Gastrocnemius medialis (tissue), 4 donors: ENCODE data around the gene ERICH2.

Experiments
- POLR2A ChIP-seq, 2 donors: fragments of 450-650 bp; IDR thresholded peaks; one replicate each; pipeline ENCODE4 v1.6.1; 2017; ENCODE audit warnings: antibody characterized with exemption in 2 of 2, mild to moderate bottlenecking in 2 of 2, moderate library complexity in 2 of 2
- TF ChIP-seq, protein P1 (sequence below), 5 experiments: fragments of 450-650 bp in 3 of 5; fragments of 200-600 bp in 2 of 5; sonication (generic) in 2 of 5; IDR thresholded peaks in 4 of 5; conservative IDR thresholded peaks in 1 of 5; 1 replicate in 4 of 5; 2 replicates in 1 of 5; pipeline ENCODE4 v1.5.1; 2016 to 2019; ENCODE audit warnings: antibody characterized with exemption in 5 of 5, mild to moderate bottlenecking in 3 of 5, moderate library complexity in 3 of 5

DNA sequence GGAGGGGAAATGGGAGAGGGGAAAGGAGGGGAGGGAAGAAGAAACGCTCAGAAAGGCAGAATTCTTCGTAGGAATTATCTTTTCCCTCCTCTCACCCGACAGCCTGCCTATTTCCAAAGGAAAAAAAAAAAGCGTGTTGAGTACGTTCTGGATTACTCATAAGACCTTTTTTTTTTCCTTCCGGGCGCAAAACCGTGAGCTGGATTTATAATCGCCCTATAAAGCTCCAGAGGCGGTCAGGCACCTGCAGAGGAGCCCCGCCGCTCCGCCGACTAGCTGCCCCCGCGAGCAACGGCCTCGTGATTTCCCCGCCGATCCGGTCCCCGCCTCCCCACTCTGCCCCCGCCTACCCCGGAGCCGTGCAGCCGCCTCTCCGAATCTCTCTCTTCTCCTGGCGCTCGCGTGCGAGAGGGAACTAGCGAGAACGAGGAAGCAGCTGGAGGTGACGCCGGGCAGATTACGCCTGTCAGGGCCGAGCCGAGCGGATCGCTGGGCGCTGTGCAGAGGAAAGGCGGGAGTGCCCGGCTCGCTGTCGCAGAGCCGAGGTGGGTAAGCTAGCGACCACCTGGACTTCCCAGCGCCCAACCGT, 46.4 kb downstream of the ERICH2 start, which contains the start of gene GAD1:
- TF ChIP-seq, protein P1, sequence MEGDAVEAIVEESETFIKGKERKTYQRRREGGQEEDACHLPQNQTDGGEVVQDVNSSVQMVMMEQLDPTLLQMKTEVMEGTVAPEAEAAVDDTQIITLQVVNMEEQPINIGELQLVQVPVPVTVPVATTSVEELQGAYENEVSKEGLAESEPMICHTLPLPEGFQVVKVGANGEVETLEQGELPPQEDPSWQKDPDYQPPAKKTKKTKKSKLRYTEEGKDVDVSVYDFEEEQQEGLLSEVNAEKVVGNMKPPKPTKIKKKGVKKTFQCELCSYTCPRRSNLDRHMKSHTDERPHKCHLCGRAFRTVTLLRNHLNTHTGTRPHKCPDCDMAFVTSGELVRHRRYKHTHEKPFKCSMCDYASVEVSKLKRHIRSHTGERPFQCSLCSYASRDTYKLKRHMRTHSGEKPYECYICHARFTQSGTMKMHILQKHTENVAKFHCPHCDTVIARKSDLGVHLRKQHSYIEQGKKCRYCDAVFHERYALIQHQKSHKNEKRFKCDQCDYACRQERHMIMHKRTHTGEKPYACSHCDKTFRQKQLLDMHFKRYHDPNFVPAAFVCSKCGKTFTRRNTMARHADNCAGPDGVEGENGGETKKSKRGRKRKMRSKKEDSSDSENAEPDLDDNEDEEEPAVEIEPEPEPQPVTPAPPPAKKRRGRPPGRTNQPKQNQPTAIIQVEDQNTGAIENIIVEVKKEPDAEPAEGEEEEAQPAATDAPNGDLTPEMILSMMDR (IDR thresholded peaks at IDR 0.05 in 4 of 5, conservative IDR thresholded peaks at IDR 0.05 in 1 of 5) = no peak
- TF ChIP-seq POLR2A (IDR thresholded peaks at IDR 0.05) = no peak
